ENCODE data around the gene ZACN. TPM values are rescaled to one million over a fixed set of nuclear protein-coding genes. Genes with fewer than 3 reads are reported as not detected.

ZACN gene
- not detected in 2 replicates for total RNA-seq

GRCh38 chr17:76078860-76079534 lies at the start of gene ZACN:
Gene ZACN (plus strand): TSS chr17:76079182. CDS start chr17:76079265, 83 bp downstream.

GRCh38 chr17:76072148-76072858 lies 6.7 kb upstream of the ZACN start, which contains the start of gene SRP68:
Gene SRP68 (minus strand): TSS chr17:76072517. CDS start chr17:76072491, 26 bp downstream.

GRCh38 chr17:76074390-76075363 lies 4.3 kb upstream of the ZACN start, which contains the start of gene GALR2:
Gene GALR2 (plus strand): TSS chr17:76074781. CDS start chr17:76074884, 103 bp downstream.

GRCh38 chr17:76103274-76104139 lies 24.5 kb downstream of the ZACN start, which contains the start of gene EXOC7:
Gene EXOC7 (minus strand): TSS chr17:76103787. CDS start chr17:76103692, 95 bp downstream.

Other genes with a start within 250 kb of the ZACN start
- 1.9 and 3.8 TPM in 2 replicates for gene UNC13D, start 234.8 kb upstream of the ZACN start, total RNA-seq
- 16.1 and 20.1 TPM in 2 replicates for gene WBP2, start 223.8 kb upstream of the ZACN start, total RNA-seq
- 27.9 and 37.8 TPM in 2 replicates for gene TRIM47, start 200.6 kb upstream of the ZACN start, total RNA-seq
- gene TRIM65, start 182.2 kb upstream of the ZACN start, total RNA-seq = 25.1 and 32.2 TPM in 2 replicates
- 32.2 and 38.3 TPM in 2 replicates for gene MRPL38, start 174.3 kb upstream of the ZACN start, total RNA-seq
- 5.8 and 11.6 TPM in 2 replicates for gene FBF1, start 138.1 kb upstream of the ZACN start, total RNA-seq
- 45.1 and 56.1 TPM in 2 replicates for gene ACOX1, start 100.0 kb upstream of the ZACN start, total RNA-seq
- gene TEN1, start 99.9 kb upstream of the ZACN start, total RNA-seq = 10.6 and 18.5 TPM in 2 replicates
- 0.46 TPM in 1 of 2 replicates, not detected in the other for gene CDK3, start 78.3 kb upstream of the ZACN start, total RNA-seq
- under 0.01 TPM in 1 of 2 replicates, not detected in the other for gene EVPL, start 51.9 kb upstream of the ZACN start, total RNA-seq
- 29.9 and 32.8 TPM in 2 replicates for gene SRP68, start 6.7 kb upstream of the ZACN start, total RNA-seq
- gene GALR2, start 4.4 kb upstream of the ZACN start, total RNA-seq = not detected in 2 replicates
- 53.6 and 78.1 TPM in 2 replicates for gene EXOC7, start 24.6 kb downstream of the ZACN start, total RNA-seq
- gene FOXJ1, start 62.1 kb downstream of the ZACN start, total RNA-seq = not detected in 2 replicates
- gene RNF157, start 161.3 kb downstream of the ZACN start, total RNA-seq = 0.15 and 0.65 TPM in 2 replicates
- 4.0 and 6.2 TPM in 2 replicates for gene UBALD2, start 186.2 kb downstream of the ZACN start, total RNA-seq
- 1.9 and 2.7 TPM in 2 replicates for gene QRICH2, start 229.1 kb downstream of the ZACN start, total RNA-seq